SU-DHL-6 (cell line): Measurements from ENCODE around the gene CYP4F2.

Experiments used
- H2AFZ ChIP-seq: fragments of 200-600 bp; sonication (generic); 2 replicates; pipeline ENCODE4 v1.6.1; 2014; ENCODE audit warnings: low read depth, mild to moderate bottlenecking, moderate library complexity, mixed read lengths, antibody characterized with exemption, low read length; ENCODE audit not compliant: severe bottlenecking
- H3F3A ChIP-seq: fragments of 200-600 bp; shearing (Covaris generic); 2 replicates; pipeline ENCODE4 v1.6.0; 2016; ENCODE audit warnings: antibody characterized with exemption, mild to moderate bottlenecking; ENCODE audit not compliant: insufficient read depth
- H3K27ac ChIP-seq: fragments of 200-600 bp; sonication (generic); 2 replicates; pipeline ENCODE4 v1.5.1; 2016; ENCODE audit warnings: low read depth, mild to moderate bottlenecking, low read length, moderate library complexity, mixed read lengths
- H3K27me3 ChIP-seq: fragments of 200-600 bp; sonication (generic), shearing (Covaris generic); 2 replicates; pipeline ENCODE4 v1.6.0; 2014; ENCODE audit warnings: mild to moderate bottlenecking, low read length
- H3K36me3 ChIP-seq: fragments of 200-600 bp; sonication (generic); 2 replicates; pipeline ENCODE4 v1.6.1; 2014; ENCODE audit warnings: mild to moderate bottlenecking, low read length, mixed read lengths
- H3K4me2 ChIP-seq: fragments of 300-600, 200-600 bp; shearing (Covaris generic), sonication (generic); 2 replicates; pipeline ENCODE4 v1.6.0; 2014; ENCODE audit warnings: low read length, low read depth, mild to moderate bottlenecking; ENCODE audit not compliant: poor library complexity, severe bottlenecking
- H3K4me3 ChIP-seq: fragments of 200-600 bp; sonication (generic); 2 replicates; pipeline ENCODE4 v1.5.1; 2014; ENCODE audit warnings: antibody characterized with exemption, low read length, mild to moderate bottlenecking, mixed read lengths; ENCODE audit not compliant: insufficient read depth, poor library complexity, severe bottlenecking
- H3K79me2 ChIP-seq: fragments of 200-600 bp; sonication (generic); 2 replicates; pipeline ENCODE4 v1.6.1; 2014; ENCODE audit warnings: mild to moderate bottlenecking, low read length, moderate library complexity; ENCODE audit not compliant: insufficient read depth
- H3K9ac ChIP-seq: fragments of 200-600 bp; sonication (generic); 2 replicates; pipeline ENCODE4 v1.7.0; 2014; ENCODE audit warnings: mild to moderate bottlenecking, low read length
- H3K9me2 ChIP-seq: fragments of 200-600 bp; sonication (generic); replicated peaks from 2 replicates; pipeline ENCODE4 v1.6.1; 2014; ENCODE audit warnings: low read length; ENCODE audit not compliant: insufficient read depth
- H3K9me3 ChIP-seq: fragments of 200-600 bp; sonication (generic); 2 replicates; pipeline ENCODE4 v1.6.1; 2014; ENCODE audit warnings: low read length, mixed read lengths; ENCODE audit not compliant: insufficient read depth
- H4K20me1 ChIP-seq: fragments of 200-600 bp; sonication (generic); 2 replicates; pipeline ENCODE4 v1.6.1; 2014; ENCODE audit warnings: low read depth, mild to moderate bottlenecking, antibody characterized with exemption, low read length, moderate library complexity, mixed read lengths
- CTCF ChIP-seq: fragments of 200-600 bp; sonication (generic); IDR thresholded peaks from one replicate; pipeline ENCODE4 v1.5.1; 2017; ENCODE audit warnings: antibody characterized with exemption, mild to moderate bottlenecking, low read length, moderate library complexity; ENCODE audit not compliant: insufficient read depth, poor library complexity, severe bottlenecking
- EZH2phosphoT487 ChIP-seq: fragments of 200-600 bp; sonication (generic), shearing (Covaris generic); conservative IDR thresholded peaks from 2 replicates; pipeline ENCODE4 v1.6.1; 2018; ENCODE audit warnings: mild to moderate bottlenecking, antibody characterized with exemption, low read length, moderate library complexity, mixed read lengths

Gene CYP4F2

GRCh38 chr19:15828121-15828610 is 69.7 kb downstream of the CYP4F2 start:
- Histone ChIP-seq H3K79me2 (no peaks in the 10 kb centered on the region), H3K4me2 (no peak overlapping the region), H3K9me3 (no peaks in the 10 kb centered on the region), H3K9me2 (no peaks in the 10 kb centered on the region), H3F3A (no peaks in the 10 kb centered on the region), H3K9ac (no peak overlapping the region), H3K27ac (no peak overlapping the region), H3K27me3 (no peaks in the 10 kb centered on the region), H3K4me3 (no peak overlapping the region), H2AFZ (no peak overlapping the region), H3K36me3 (no peaks in the 10 kb centered on the region), H4K20me1 (no peaks in the 10 kb centered on the region)
- TF ChIP-seq CTCF (no peak), EZH2phosphoT487 (no peak)
